HepG2 (cell line): ENCODE data around the gene KLF11. TPM values are rescaled to one million over a fixed set of nuclear protein-coding genes. Genes with fewer than 3 reads are reported as not detected.

Experiments used
- DNMT3B ChIP-seq: conservative IDR thresholded peaks from 2 replicates; pipeline ENCODE4 v1.6.1; 2016; ENCODE audit warnings: missing biosample characterization, control low read depth
- GATA4 ChIP-seq: sonication (generic); IDR thresholded peaks from 2 replicates; pipeline ENCODE4 v1.6.1; 2016; ENCODE audit warnings: antibody characterized with exemption, low read depth, borderline replicate concordance
- MBD4 ChIP-seq: IDR thresholded peaks from 2 replicates; pipeline ENCODE4 v1.6.1; 2012; ENCODE audit warnings: low read length, inconsistent platforms, borderline replicate concordance
- MTF1 ChIP-seq: sonication (generic); formaldehyde crosslinking; IDR thresholded peaks from 2 replicates; pipeline ENCODE4 v1.5.0; 2020; ENCODE audit warnings: missing genetic modification reagents
- TEF ChIP-seq: sonication (generic); formaldehyde crosslinking; IDR thresholded peaks from 2 replicates; pipeline ENCODE4 v1.5.0; 2020; ENCODE audit warnings: missing genetic modification reagents
- ZNF10 ChIP-seq: sonication (generic); formaldehyde crosslinking; IDR thresholded peaks from 2 replicates; pipeline ENCODE4 v1.4.0; 2020; ENCODE audit warnings: mild to moderate bottlenecking, low read depth, missing genetic modification reagents, borderline replicate concordance
- ZNF552 ChIP-seq: sonication (generic); formaldehyde crosslinking; IDR thresholded peaks from 2 replicates; pipeline ENCODE4 v1.9.0; 2022; ENCODE audit warnings: missing genetic modification reagents, mild to moderate bottlenecking, borderline replicate concordance
- polyA plus RNA-seq, 8 experiments: library from polyadenylated mRNA; depleted of rRNA in 3 of 8; stranded (reverse) in 7 of 8; unstranded in 1 of 8; fragments of >200 nt; fragmentation: Illumina TruSeq in 4 of 8; extraction: Trizol in 4 of 8; gene quantifications; 2 replicates each; pipeline versions ENCODE4 v1.2.1 to v1.2.3, GENCODE V29; 2011 to 2016; ENCODE audit warnings: low read depth in 4 of 8, missing spikeins in 1 of 8, mixed read lengths in 1 of 8; ENCODE audit not compliant: insufficient read depth in 1 of 8
- total RNA-seq, 5 experiments: library from RNA; depleted of rRNA; stranded (reverse); fragments of >200 nt; fragmentation: Illumina TruSeq; extraction: Trizol; gene quantifications; 2 replicates each; pipeline ENCODE4 v1.2.3, GENCODE V29; 2016; ENCODE audit warnings: low read depth in 1 of 5
- TF ChIP-seq, protein P1 (sequence below): sonication (generic); formaldehyde crosslinking; IDR thresholded peaks from 2 replicates; pipeline ENCODE4 v1.4.0; 2020; ENCODE audit warnings: mild to moderate bottlenecking, missing genetic modification reagents, borderline replicate concordance
- TF ChIP-seq, protein P2 (sequence below): sonication (generic); formaldehyde crosslinking; IDR thresholded peaks from 2 replicates; pipeline ENCODE4 v1.9.0; 2021; ENCODE audit warnings: mild to moderate bottlenecking, missing genetic modification reagents
- TF ChIP-seq, protein P3 (sequence below): sonication (generic); formaldehyde crosslinking; IDR thresholded peaks from 2 replicates; pipeline ENCODE4 v1.8.0; 2022; ENCODE audit warnings: missing genetic modification reagents, low read depth, mild to moderate bottlenecking, borderline replicate concordance
- TF ChIP-seq, protein P4 (sequence below): sonication (generic); formaldehyde crosslinking; IDR thresholded peaks from 2 replicates; pipeline ENCODE4 v1.5.1; 2020; ENCODE audit warnings: missing genetic modification reagents, mild to moderate bottlenecking, borderline replicate concordance

KLF11 gene
- total and polyA plus RNA-seq, 2 of the 13 experiments (the other 11 are each of a cell fraction or from before 2014, with no cell fraction given): 2.5 to 11.8 TPM

DNA sequence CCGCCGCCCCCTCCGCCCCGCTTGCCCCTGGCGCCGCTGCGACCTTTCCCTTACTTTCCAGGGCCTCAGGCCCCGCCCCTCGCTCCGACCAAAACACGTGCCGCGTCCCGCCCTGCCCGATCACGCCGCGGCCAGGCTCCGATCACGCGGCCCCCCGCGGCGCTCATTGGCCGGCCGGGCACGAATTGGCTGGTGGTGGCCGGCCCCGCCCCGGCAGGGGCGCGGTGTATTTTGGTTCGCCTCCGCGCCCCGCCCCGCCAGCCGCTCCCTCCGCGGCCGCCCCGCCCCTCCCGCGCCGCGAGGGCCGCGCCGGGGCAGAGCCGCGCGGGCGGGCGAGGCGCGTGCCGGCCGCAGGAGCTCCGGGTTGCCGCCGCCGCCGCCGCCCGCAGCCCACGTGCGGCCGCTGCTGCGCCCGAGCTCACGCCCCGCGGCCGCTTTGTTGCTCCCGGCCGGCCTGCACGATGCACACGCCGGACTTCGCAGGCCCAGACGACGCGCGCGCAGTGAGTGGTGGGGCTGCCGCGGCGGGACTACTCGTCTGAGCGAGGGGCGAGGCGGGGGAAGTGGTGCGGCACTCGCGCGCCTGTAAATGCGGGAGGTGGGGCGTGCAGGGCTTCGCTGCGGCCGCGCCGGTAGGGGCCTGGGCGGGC lies at the start of gene KLF11 (continued):
- TF ChIP-seq ZNF552 (CRISPR knock-in tag): peak; percentile 98; the same call in 1 of the 2 replicates
- TF ChIP-seq, protein P1, sequence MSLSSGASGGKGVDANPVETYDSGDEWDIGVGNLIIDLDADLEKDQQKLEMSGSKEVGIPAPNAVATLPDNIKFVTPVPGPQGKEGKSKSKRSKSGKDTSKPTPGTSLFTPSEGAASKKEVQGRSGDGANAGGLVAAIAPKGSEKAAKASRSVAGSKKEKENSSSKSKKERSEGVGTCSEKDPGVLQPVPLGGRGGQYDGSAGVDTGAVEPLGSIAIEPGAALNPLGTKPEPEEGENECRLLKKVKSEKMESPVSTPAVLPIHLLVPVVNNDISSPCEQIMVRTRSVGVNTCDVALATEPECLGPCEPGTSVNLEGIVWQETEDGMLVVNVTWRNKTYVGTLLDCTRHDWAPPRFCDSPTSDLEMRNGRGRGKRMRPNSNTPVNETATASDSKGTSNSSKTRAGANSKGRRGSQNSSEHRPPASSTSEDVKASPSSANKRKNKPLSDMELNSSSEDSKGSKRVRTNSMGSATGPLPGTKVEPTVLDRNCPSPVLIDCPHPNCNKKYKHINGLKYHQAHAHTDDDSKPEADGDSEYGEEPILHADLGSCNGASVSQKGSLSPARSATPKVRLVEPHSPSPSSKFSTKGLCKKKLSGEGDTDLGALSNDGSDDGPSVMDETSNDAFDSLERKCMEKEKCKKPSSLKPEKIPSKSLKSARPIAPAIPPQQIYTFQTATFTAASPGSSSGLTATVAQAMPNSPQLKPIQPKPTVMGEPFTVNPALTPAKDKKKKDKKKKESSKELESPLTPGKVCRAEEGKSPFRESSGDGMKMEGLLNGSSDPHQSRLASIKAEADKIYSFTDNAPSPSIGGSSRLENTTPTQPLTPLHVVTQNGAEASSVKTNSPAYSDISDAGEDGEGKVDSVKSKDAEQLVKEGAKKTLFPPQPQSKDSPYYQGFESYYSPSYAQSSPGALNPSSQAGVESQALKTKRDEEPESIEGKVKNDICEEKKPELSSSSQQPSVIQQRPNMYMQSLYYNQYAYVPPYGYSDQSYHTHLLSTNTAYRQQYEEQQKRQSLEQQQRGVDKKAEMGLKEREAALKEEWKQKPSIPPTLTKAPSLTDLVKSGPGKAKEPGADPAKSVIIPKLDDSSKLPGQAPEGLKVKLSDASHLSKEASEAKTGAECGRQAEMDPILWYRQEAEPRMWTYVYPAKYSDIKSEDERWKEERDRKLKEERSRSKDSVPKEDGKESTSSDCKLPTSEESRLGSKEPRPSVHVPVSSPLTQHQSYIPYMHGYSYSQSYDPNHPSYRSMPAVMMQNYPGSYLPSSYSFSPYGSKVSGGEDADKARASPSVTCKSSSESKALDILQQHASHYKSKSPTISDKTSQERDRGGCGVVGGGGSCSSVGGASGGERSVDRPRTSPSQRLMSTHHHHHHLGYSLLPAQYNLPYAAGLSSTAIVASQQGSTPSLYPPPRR (CRISPR knock-in tag): peak; percentile 13; the same call in 1 of the 2 replicates
- TF ChIP-seq, protein P2, sequence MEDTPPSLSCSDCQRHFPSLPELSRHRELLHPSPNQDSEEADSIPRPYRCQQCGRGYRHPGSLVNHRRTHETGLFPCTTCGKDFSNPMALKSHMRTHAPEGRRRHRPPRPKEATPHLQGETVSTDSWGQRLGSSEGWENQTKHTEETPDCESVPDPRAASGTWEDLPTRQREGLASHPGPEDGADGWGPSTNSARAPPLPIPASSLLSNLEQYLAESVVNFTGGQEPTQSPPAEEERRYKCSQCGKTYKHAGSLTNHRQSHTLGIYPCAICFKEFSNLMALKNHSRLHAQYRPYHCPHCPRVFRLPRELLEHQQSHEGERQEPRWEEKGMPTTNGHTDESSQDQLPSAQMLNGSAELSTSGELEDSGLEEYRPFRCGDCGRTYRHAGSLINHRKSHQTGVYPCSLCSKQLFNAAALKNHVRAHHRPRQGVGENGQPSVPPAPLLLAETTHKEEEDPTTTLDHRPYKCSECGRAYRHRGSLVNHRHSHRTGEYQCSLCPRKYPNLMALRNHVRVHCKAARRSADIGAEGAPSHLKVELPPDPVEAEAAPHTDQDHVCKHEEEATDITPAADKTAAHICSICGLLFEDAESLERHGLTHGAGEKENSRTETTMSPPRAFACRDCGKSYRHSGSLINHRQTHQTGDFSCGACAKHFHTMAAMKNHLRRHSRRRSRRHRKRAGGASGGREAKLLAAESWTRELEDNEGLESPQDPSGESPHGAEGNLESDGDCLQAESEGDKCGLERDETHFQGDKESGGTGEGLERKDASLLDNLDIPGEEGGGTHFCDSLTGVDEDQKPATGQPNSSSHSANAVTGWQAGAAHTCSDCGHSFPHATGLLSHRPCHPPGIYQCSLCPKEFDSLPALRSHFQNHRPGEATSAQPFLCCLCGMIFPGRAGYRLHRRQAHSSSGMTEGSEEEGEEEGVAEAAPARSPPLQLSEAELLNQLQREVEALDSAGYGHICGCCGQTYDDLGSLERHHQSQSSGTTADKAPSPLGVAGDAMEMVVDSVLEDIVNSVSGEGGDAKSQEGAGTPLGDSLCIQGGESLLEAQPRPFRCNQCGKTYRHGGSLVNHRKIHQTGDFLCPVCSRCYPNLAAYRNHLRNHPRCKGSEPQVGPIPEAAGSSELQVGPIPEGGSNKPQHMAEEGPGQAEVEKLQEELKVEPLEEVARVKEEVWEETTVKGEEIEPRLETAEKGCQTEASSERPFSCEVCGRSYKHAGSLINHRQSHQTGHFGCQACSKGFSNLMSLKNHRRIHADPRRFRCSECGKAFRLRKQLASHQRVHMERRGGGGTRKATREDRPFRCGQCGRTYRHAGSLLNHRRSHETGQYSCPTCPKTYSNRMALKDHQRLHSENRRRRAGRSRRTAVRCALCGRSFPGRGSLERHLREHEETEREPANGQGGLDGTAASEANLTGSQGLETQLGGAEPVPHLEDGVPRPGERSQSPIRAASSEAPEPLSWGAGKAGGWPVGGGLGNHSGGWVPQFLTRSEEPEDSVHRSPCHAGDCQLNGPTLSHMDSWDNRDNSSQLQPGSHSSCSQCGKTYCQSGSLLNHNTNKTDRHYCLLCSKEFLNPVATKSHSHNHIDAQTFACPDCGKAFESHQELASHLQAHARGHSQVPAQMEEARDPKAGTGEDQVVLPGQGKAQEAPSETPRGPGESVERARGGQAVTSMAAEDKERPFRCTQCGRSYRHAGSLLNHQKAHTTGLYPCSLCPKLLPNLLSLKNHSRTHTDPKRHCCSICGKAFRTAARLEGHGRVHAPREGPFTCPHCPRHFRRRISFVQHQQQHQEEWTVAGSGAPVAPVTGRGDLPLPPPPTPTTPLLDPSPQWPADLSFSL (CRISPR knock-in tag): no peak
- TF ChIP-seq, protein P3, sequence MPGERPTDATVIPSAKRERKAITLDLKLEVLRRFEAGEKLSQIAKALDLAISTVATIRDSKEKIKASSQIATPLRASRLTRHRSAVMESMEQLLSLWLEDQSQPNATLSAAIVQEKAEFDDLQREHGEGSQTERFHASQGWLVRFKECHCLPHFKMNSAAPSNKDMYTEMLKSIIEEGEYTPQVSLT (CRISPR knock-in tag): peak; percentile 80; the same call in 1 of the 2 replicates
- no peak for TF ChIP-seq MBD4
- TF ChIP-seq GATA4: no peak
- no peak for TF ChIP-seq DNMT3B
- TF ChIP-seq ZNF10 (CRISPR knock-in tag): no peak
- TF ChIP-seq, protein P4, sequence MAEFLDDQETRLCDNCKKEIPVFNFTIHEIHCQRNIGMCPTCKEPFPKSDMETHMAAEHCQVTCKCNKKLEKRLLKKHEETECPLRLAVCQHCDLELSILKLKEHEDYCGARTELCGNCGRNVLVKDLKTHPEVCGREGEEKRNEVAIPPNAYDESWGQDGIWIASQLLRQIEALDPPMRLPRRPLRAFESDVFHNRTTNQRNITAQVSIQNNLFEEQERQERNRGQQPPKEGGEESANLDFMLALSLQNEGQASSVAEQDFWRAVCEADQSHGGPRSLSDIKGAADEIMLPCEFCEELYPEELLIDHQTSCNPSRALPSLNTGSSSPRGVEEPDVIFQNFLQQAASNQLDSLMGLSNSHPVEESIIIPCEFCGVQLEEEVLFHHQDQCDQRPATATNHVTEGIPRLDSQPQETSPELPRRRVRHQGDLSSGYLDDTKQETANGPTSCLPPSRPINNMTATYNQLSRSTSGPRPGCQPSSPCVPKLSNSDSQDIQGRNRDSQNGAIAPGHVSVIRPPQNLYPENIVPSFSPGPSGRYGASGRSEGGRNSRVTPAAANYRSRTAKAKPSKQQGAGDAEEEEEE (CRISPR knock-in tag): no peak
- peak; percentile 87; the same call in 1 of the 2 replicates for TF ChIP-seq TEF (CRISPR knock-in tag)
- TF ChIP-seq MTF1 (CRISPR knock-in tag): peak; percentile 95
